Measurements from ENCODE around the gene NELL2.
"Not testable (repeated sequence)": the region's sequence is repeated elsewhere in the genome, so short reads cannot be mapped to it uniquely, and the experiment has no call there.

Gene NELL2

GRCh38 chr12:44686821-44687432 lies 189.2 kb downstream of the NELL2 start:
- DNase-seq = not testable (repeated sequence)

- no peak for DNase-seq
Measured at GRCh38 chr12:44677724-44678123, 198.4 kb downstream of the NELL2 start.

- DNase-seq = no peak
Measured at GRCh38 chr12:44674875-44675274, 201.2 kb downstream of the NELL2 start.

- no peak for DNase-seq
Measured at GRCh38 chr12:44673811-44674210, 202.3 kb downstream of the NELL2 start.

- no peak for DNase-seq
Measured at GRCh38 chr12:44672042-44672441, 204.1 kb downstream of the NELL2 start.

- no peak for DNase-seq
Measured at GRCh38 chr12:44668443-44668842, 207.7 kb downstream of the NELL2 start.

- DNase-seq = no peak
Measured at GRCh38 chr12:44667461-44667860, 208.7 kb downstream of the NELL2 start.

GRCh38 chr12:44663291-44663690 lies 212.8 kb downstream of the NELL2 start:
- DNase-seq = no peak

- DNase-seq = no peak
Measured at GRCh38 chr12:44655846-44656245, 220.3 kb downstream of the NELL2 start.

- no peak for DNase-seq
Measured at GRCh38 chr12:44654646-44655639, 221.2 kb downstream of the NELL2 start.

- DNase-seq = no peak
Measured at GRCh38 chr12:44653861-44654527, 222.1 kb downstream of the NELL2 start.

GRCh38 chr12:44649693-44650092 lies 226.4 kb downstream of the NELL2 start:
- DNase-seq = no peak

GRCh38 chr12:44647917-44648690 lies 228.0 kb downstream of the NELL2 start:
- DNase-seq = no peak

GRCh38 chr12:44640427-44641190 lies 235.5 kb downstream of the NELL2 start:
- DNase-seq = no peak

- DNase-seq = no peak
Measured at GRCh38 chr12:44637875-44638274, 238.2 kb downstream of the NELL2 start.

- no peak for DNase-seq
Measured at GRCh38 chr12:44628180-44628579, 247.9 kb downstream of the NELL2 start.

GRCh38 chr12:44627387-44628166 lies 248.5 kb downstream of the NELL2 start:
- DNase-seq = no peak

GRCh38 chr12:44626883-44627282 lies 249.2 kb downstream of the NELL2 start:
- DNase-seq = no peak

GRCh38 chr12:44618946-44619345 lies 257.2 kb downstream of the NELL2 start:
- no peak for DNase-seq

- DNase-seq = no peak
Measured at GRCh38 chr12:44616402-44616801, 259.7 kb downstream of the NELL2 start.

GRCh38 chr12:44611538-44611937 lies 264.6 kb downstream of the NELL2 start:
- no peak for DNase-seq

Measured in COR-L47 (cell line).